Hepatocyte (in vitro differentiated cells): ENCODE results near the gene AGXT2. TPM values are rescaled to one million over a fixed set of nuclear protein-coding genes. Genes with fewer than 3 reads are reported as not detected.

Experiments
- DNase-seq: peaks from one replicate; pipeline ENCODE4 v3.0.0-alpha.2; 2016; ENCODE audit warnings: low spot score
- H2AFZ ChIP-seq: fragments of 200-600 bp; sonication (generic); 2 replicates; pipeline ENCODE4 v1.6.0; 2016; ENCODE audit warnings: antibody characterized with exemption, mild to moderate bottlenecking
- H3K27ac ChIP-seq: fragments of 200-600 bp; sonication (generic); 2 replicates; pipeline ENCODE4 v1.5.1; 2016; ENCODE audit warnings: mild to moderate bottlenecking
- H3K27me3 ChIP-seq: fragments of 200-600 bp; sonication (generic); 2 replicates; pipeline ENCODE4 v1.6.1; 2016
- H3K36me3 ChIP-seq: fragments of 200-600 bp; sonication (generic); replicated peaks from 2 replicates; pipeline ENCODE4 v1.5.1; 2016; ENCODE audit warnings: low read depth; ENCODE audit not compliant: insufficient read depth
- H3K4me1 ChIP-seq: fragments of 200-600 bp; sonication (generic); 2 replicates; pipeline ENCODE4 v1.5.1; 2016; ENCODE audit warnings: mild to moderate bottlenecking, moderate library complexity; ENCODE audit not compliant: insufficient read depth
- H3K4me2 ChIP-seq: fragments of 200-600 bp; sonication (generic); 2 replicates; pipeline ENCODE4 v1.6.0; 2016
- H3K4me3 ChIP-seq: fragments of 200-600 bp; sonication (generic); 2 replicates; pipeline ENCODE4 v1.5.1; 2016; ENCODE audit warnings: mild to moderate bottlenecking
- H3K79me2 ChIP-seq: fragments of 200-600 bp; sonication (generic); 2 replicates; pipeline ENCODE4 v1.6.0; 2017; ENCODE audit warnings: mild to moderate bottlenecking
- H3K9me2 ChIP-seq: fragments of 200-600 bp; sonication (generic); replicated peaks from 2 replicates; pipeline ENCODE4 v1.6.0; 2017; ENCODE audit warnings: mild to moderate bottlenecking; ENCODE audit not compliant: insufficient read depth
- H3K9me3 ChIP-seq: fragments of 200-600 bp; sonication (generic); 2 replicates; pipeline ENCODE4 v1.5.1; 2016; ENCODE audit warnings: low read depth, mild to moderate bottlenecking
- H4K20me1 ChIP-seq: fragments of 200-600 bp; sonication (generic); 2 replicates; pipeline ENCODE4 v1.6.0; 2016; ENCODE audit warnings: mild to moderate bottlenecking; ENCODE audit not compliant: insufficient read depth, poor library complexity, severe bottlenecking
- EZH2 ChIP-seq: fragments of 200-600 bp; sonication (generic); IDR thresholded peaks from 2 replicates; pipeline ENCODE4 v1.6.1; 2016; ENCODE audit warnings: antibody characterized with exemption, mild to moderate bottlenecking, borderline replicate concordance
- EZH2phosphoT487 ChIP-seq: fragments of 200-600 bp; sonication (generic); IDR thresholded peaks from one replicate; pipeline ENCODE4 v1.6.1; 2018; ENCODE audit warnings: antibody characterized with exemption, mild to moderate bottlenecking, low read depth, moderate library complexity; ENCODE audit not compliant: unreplicated experiment, severe bottlenecking
- whole genome bisulfite sequencing: methylation state at CpG from one replicate; pipeline ENCODE4 v1.1.6; 2016; ENCODE audit warnings: low lambda C conversion rate; ENCODE audit errors: missing lambda C conversion rate; 5-methylcytosine and 5-hydroxymethylcytosine counted together
- polyA plus RNA-seq: library from polyadenylated mRNA; unstranded; fragments of >200 nt; fragmentation: Nextera tagmentation; extraction: Ambion mirVana; gene quantifications from 2 replicates; pipeline ENCODE4 v1.2.1, GENCODE V29; 2016
- total RNA-seq: library from RNA; depleted of rRNA; stranded (reverse); fragments of >200 nt; gene quantifications from 2 replicates; pipeline ENCODE4 v1.2.3, GENCODE V29; 2014
- TF ChIP-seq, protein P1 (sequence below): fragments of 200-600 bp; sonication (generic); IDR thresholded peaks from 2 replicates; pipeline ENCODE4 v1.5.1; 2016; ENCODE audit warnings: antibody characterized with exemption, mild to moderate bottlenecking; ENCODE audit not compliant: poor library complexity

AGXT2 gene
- total and polyA plus RNA-seq, 2 experiments from 2014 or later = 8.0 to 10.6 TPM

DNA sequence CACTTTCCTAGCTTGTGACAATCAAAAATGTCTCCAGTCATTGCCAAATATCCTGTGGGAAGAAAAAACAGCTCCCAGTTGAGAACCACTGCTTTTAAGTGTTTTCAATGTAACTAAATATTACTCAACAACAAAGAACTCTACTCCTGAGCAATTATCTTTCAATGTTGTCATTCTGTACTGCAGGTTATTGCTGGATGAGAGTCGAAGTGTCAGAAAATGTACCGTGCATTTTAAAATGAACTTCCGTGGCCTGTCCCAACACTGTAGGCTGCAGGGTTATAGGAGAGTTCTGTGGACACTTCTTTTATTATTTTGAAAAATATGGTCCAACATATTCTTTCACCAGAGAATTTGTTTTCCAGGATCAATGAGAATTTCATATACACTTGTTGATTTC, 34.8 kb upstream of the AGXT2 start:
- Histone ChIP-seq H2AFZ (no peak overlapping the region), H3K27me3 (no peaks in the 10 kb centered on the region), H3K36me3 (no peaks in the 10 kb centered on the region), H3K4me3 (no peak overlapping the region), H3K4me1 (no peaks in the 10 kb centered on the region), H3K79me2 (no peaks in the 10 kb centered on the region), H3K27ac (no peak overlapping the region), H4K20me1 (no peaks in the 10 kb centered on the region), H3K9me2 (no peaks in the 10 kb centered on the region), H3K9me3 (no peaks in the 10 kb centered on the region), H3K4me2 (no peak overlapping the region)
- no peak for TF ChIP-seq EZH2phosphoT487
- TF ChIP-seq, protein P1, sequence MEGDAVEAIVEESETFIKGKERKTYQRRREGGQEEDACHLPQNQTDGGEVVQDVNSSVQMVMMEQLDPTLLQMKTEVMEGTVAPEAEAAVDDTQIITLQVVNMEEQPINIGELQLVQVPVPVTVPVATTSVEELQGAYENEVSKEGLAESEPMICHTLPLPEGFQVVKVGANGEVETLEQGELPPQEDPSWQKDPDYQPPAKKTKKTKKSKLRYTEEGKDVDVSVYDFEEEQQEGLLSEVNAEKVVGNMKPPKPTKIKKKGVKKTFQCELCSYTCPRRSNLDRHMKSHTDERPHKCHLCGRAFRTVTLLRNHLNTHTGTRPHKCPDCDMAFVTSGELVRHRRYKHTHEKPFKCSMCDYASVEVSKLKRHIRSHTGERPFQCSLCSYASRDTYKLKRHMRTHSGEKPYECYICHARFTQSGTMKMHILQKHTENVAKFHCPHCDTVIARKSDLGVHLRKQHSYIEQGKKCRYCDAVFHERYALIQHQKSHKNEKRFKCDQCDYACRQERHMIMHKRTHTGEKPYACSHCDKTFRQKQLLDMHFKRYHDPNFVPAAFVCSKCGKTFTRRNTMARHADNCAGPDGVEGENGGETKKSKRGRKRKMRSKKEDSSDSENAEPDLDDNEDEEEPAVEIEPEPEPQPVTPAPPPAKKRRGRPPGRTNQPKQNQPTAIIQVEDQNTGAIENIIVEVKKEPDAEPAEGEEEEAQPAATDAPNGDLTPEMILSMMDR = no peak
- TF ChIP-seq EZH2 = no peak
- WGBS = 95% methylated on average over 3 of the region's 3 CpGs
- no peak for DNase-seq

- H3K9me3 ChIP-seq = no peaks in the 10 kb centered on the region
- H4K20me1 ChIP-seq = no peaks in the 10 kb centered on the region
- H3K4me1 ChIP-seq = no peaks in the 10 kb centered on the region
- no peaks in the 10 kb centered on the region for H3K79me2 ChIP-seq
- H3K27me3 ChIP-seq = no peaks in the 10 kb centered on the region
- 92% methylated on average over 6 of the region's 6 CpGs for WGBS
- H3K4me3 ChIP-seq = no peak overlapping the region
- no peak overlapping the region for H3K4me2 ChIP-seq
- no peaks in the 10 kb centered on the region for H3K36me3 ChIP-seq
- no peak overlapping the region for H2AFZ ChIP-seq
- no peak overlapping the region for H3K27ac ChIP-seq
- TF ChIP-seq EZH2phosphoT487 (no peak), EZH2 (no peak)
- TF ChIP-seq, protein P1 = no peak
- DNase-seq = no peak
- no peaks in the 10 kb centered on the region for H3K9me2 ChIP-seq
Measured at GRCh38 chr5:35081134-35081533, 33.4 kb upstream of the AGXT2 start.

- Histone ChIP-seq H3K27ac (no peak overlapping the region), H3K9me3 (no peaks in the 10 kb centered on the region), H3K4me1 (no peaks in the 10 kb centered on the region), H3K9me2 (no peaks in the 10 kb centered on the region), H3K79me2 (no peaks in the 10 kb centered on the region), H2AFZ (no peak overlapping the region), H4K20me1 (peaks cover 3% of the 10 kb centered on the region), H3K4me2 (no peak overlapping the region), H3K4me3 (no peak overlapping the region), H3K36me3 (no peaks in the 10 kb centered on the region), H3K27me3 (no peaks in the 10 kb centered on the region)
- DNase-seq = no peak
- TF ChIP-seq EZH2phosphoT487 (no peak), EZH2 (no peak)
- TF ChIP-seq, protein P1 = no peak
- 95% methylated on average over 4 of the region's 4 CpGs for WGBS
Measured at GRCh38 chr5:35073160-35073559, 25.4 kb upstream of the AGXT2 start.

- H3K36me3 ChIP-seq = no peaks in the 10 kb centered on the region
- H3K27ac ChIP-seq = no peak overlapping the region
- H3K4me2 ChIP-seq = no peak overlapping the region
- peaks cover 7% of the 10 kb centered on the region for H3K4me1 ChIP-seq
- DNase-seq = no peak
- no peak overlapping the region for H2AFZ ChIP-seq
- TF ChIP-seq EZH2phosphoT487 = no peak
- no peak for TF ChIP-seq EZH2
- TF ChIP-seq, protein P1 = no peak
- no peak overlapping the region for H3K4me3 ChIP-seq
- H3K79me2 ChIP-seq = no peaks in the 10 kb centered on the region
- WGBS = 100% methylated on average over 1 of the region's 1 CpG
- H3K27me3 ChIP-seq = no peaks in the 10 kb centered on the region
- peaks cover 3% of the 10 kb centered on the region for H4K20me1 ChIP-seq
- H3K9me2 ChIP-seq = no peaks in the 10 kb centered on the region
- H3K9me3 ChIP-seq = no peaks in the 10 kb centered on the region
Measured at GRCh38 chr5:35069188-35069587, 21.4 kb upstream of the AGXT2 start.
